ENCODE results near the gene DOK6.
A peak's percentile ranks its signal among the peaks of the same experiment; 100 is the strongest.
"Not testable (repeated sequence)": the region's sequence is repeated elsewhere in the genome, so short reads cannot be mapped to it uniquely, and the experiment has no call there.

DOK6 gene

DNA sequence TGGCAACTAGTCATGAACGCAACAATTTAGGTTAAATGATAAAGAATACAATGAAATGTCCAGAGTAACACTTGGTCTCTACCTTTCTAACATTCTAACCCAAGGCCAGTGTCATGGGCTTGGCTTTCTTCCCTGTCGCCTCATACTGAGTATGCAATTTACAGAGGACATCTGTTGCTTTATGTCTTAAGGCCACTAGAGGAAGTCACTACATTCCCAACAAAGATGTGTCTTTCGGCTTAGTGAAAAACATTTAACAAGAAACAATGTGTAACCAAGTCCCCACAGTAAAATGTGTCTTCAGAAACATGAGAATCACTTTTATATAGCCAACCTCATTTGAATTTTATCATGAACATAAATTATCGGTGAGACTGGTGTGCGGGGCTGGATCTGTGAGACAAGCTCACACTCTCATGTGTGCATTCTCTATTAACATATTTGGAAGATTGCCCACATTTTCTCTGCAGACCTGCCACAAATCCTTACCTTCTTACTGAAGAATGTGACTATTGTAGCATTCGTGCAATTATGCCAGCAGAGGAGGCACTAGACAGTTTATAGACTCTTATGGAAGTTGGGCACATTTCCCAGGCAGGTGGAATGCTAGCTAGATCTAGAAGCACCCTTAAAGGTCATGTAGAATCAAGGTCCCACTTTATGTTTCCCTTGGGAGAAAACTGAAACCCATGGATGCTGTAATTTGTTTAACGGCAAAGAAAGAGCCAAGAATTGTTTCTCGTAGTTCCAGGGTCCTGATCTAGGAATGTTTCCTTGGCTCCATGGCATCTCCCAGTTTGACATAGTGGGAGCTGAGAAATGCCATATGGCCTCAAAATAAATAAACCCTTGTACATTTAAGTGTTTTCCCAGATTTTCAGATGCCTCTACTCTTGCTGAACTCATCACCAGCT lies 445.2 kb downstream of the DOK6 start:
- peak in 1 of 2 donors; percentile 39 for DNase-seq (ENCODE audit: low read depth in 2 of 2)
- H3K4me3 ChIP-seq (replicated peaks in 1 of 2; ENCODE audit: low read depth in 2 of 2, low read length in 2 of 2), result no peak overlapping the region
- no peak for TF ChIP-seq CTCF (IDR thresholded peaks at IDR 0.05; ENCODE audit: low read depth, low read length)

DNA sequence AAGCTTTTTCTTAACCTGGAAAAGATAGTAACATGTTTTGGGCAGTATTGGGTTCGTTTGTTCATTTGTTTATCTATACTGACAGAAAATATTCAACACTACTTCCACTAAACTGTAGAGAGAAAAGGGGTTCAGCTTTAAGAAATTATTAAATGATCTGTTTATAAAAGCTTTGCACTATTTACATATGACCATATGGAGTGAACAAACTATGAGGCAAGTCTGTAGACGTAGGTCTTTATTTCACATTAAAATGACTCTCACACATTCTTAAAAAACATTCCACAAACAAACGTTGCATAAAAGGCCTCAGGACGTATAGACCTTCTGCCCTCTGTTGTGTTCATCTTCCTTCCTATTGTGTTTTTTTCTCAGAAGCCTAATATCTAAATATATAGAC lies 452.4 kb downstream of the DOK6 start:
- TF ChIP-seq CTCF (IDR thresholded peaks at IDR 0.05; ENCODE audit: low read depth, low read length), result no peak
- H3K4me3 ChIP-seq (replicated peaks in 1 of 2; ENCODE audit: low read depth in 2 of 2, low read length in 2 of 2), result no peak overlapping the region
- no peak for DNase-seq (ENCODE audit: low read depth in 2 of 2)

- no peak for DNase-seq (ENCODE audit: low read depth in 2 of 2)
- H3K4me3 ChIP-seq (replicated peaks in 1 of 2; ENCODE audit: low read depth in 2 of 2, low read length in 2 of 2), result no peak overlapping the region
- no peak for TF ChIP-seq CTCF (IDR thresholded peaks at IDR 0.05; ENCODE audit: low read depth, low read length)
Observed at GRCh38 chr18:69854455-69854854, 453.8 kb downstream of the DOK6 start.

DNA sequence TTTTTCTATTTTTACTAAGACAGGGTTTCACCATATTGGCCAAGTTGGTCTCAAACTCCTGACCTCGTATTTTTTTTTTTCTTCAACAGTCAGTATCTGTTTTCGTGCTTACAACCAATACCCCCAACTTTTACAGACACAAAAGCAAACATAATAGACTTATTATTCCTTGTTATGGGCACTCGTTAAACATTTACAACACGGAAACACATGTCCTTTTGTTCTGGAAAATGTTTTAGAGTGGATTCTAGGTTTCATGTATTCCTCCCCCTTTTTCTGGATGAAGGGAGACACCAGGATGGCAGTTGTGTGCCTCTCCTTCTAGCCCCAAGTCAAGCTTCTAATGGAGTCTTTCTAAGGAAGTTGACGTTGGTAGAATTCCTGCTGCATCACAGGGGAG lies 458.2 kb downstream of the DOK6 start:
- no peak overlapping the region for H3K4me3 ChIP-seq (replicated peaks in 1 of 2; ENCODE audit: low read depth in 2 of 2, low read length in 2 of 2)
- no peak for TF ChIP-seq CTCF (IDR thresholded peaks at IDR 0.05; ENCODE audit: low read depth, low read length)
- DNase-seq (ENCODE audit: low read depth in 2 of 2), result no peak

DNA sequence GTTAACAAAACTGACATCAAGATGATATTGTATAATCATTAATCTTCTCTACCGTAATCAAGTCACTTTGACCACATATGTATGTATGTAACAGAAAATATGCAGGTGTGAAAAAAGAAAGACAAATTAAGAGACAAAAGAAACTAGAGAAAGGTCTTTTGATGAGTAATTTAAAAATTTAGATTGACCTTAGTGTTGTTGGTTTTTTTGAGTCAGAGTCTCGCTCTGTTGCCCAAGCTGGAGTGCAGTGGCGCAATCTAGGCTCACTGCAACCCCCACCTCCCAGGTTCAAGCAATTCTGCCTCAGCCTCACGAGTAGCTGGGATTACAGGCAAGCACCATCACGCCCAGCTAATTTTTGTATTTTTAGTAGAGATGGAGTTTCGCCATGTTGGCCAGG lies 464.1 kb downstream of the DOK6 start:
- not testable (repeated sequence) for H3K4me3 ChIP-seq (replicated peaks in 1 of 2; ENCODE audit: low read depth in 2 of 2, low read length in 2 of 2); DNase-seq (ENCODE audit: low read depth in 2 of 2)

DNA sequence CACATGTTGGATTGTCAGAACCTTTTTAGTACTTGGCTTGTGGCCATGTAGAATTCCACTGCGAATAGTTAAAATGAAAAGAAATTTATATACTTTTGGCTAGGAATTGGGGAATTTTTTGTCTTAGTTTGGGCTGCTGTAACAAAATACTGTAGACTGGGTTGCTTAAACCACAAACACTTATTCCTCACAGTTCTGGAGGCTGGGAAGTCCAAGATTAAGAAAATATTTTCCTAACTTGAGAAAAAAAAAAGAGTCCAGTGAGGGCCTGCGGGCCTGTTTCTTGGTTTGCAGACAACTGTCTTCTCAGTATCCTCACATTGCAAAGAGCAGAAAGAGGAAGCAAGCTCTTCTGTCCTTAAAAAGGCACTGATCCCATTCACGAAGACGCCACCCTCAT lies 465.1 kb downstream of the DOK6 start:
- no peak overlapping the region for H3K4me3 ChIP-seq (replicated peaks in 1 of 2; ENCODE audit: low read depth in 2 of 2, low read length in 2 of 2)
- peak in 1 of 2 donors; percentile 2 for DNase-seq (ENCODE audit: low read depth in 2 of 2)
- TF ChIP-seq CTCF (IDR thresholded peaks at IDR 0.05; ENCODE audit: low read depth, low read length), result no peak

DNA sequence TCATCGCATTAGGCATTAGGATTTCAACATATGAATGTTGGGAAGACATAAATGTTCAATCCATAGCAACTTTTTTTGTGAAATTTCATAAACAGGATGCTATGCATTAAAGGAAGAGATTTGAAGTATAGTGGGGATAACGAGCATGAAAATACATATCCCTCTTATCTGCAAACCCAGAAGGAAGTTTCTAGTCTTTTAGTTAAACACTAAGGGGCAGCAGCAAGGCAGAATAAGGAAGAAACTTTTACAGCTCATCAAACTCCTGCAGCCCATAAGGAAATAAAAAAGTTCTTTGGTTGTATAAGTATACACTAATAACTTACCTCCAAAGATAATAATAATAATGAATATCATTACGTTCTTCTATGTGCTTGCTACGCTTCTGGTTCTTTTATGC lies 465.5 kb downstream of the DOK6 start:
- no peak for TF ChIP-seq CTCF (IDR thresholded peaks at IDR 0.05; ENCODE audit: low read depth, low read length)
- H3K4me3 ChIP-seq (replicated peaks in 1 of 2; ENCODE audit: low read depth in 2 of 2, low read length in 2 of 2), result no peak overlapping the region
- no peak for DNase-seq (ENCODE audit: low read depth in 2 of 2)
